H1 (cell line): ENCODE measurements around the gene UTP15. TPM values are rescaled to one million over a fixed set of nuclear protein-coding genes. Genes with fewer than 3 reads are reported as not detected.
A peak's percentile ranks its signal among the peaks of the same experiment; 100 is the strongest.

Experiments
- CTCF ChIA-PET: fragments of 300-600 bp; sonication (Branson Sonifier 250); formaldehyde crosslinking; loops from one replicate; lab custom pipeline; 2021; ENCODE audit not compliant: partially characterized antibody; lab: Charles Lee
- POLR2A ChIA-PET: fragments of 300-600 bp; sonication (Branson Sonifier 250); formaldehyde crosslinking; loops from one replicate; lab custom pipeline; 2021; ENCODE audit warnings: inconsistent platforms; ENCODE audit not compliant: partially characterized antibody; lab: Charles Lee
- DNase-seq, 2 experiments: peaks; one replicate each; pipeline versions ENCODE4 v3.0.0 to v3.0.0-alpha.2; 2010 to 2022; ENCODE audit warnings: low spot score in 2 of 2, low read depth in 1 of 2, mixed read lengths in 1 of 2
- FAIRE-seq: peaks from 2 replicates; lab custom pipeline; 2011; peaks lifted over from hg19 to GRCh38; lab: Jason Lieb, UNC
- H2AFZ ChIP-seq: 2 replicates; pipeline ENCODE4 v1.8.1; 2012; ENCODE audit warnings: low read length, inconsistent platforms
- H2AK5ac ChIP-seq: 2 replicates; pipeline ENCODE4 v1.6.1; 2013; ENCODE audit warnings: low read depth, low read length
- H2BK120ac ChIP-seq: replicated peaks from 2 replicates; pipeline ENCODE3; 2013; ENCODE audit warnings: low read depth, low read length, inconsistent platforms
- H2BK12ac ChIP-seq: 2 replicates; pipeline ENCODE4 v1.6.1; 2013; ENCODE audit warnings: low read depth, low read length
- H2BK15ac ChIP-seq: 2 replicates; pipeline ENCODE4 v1.6.1; 2013; ENCODE audit warnings: low read length
- H2BK20ac ChIP-seq: 2 replicates; pipeline ENCODE4 v1.6.1; 2013; ENCODE audit warnings: low read length
- H2BK5ac ChIP-seq: 2 replicates; pipeline ENCODE4 v1.6.1; 2013; ENCODE audit warnings: low read depth, low read length
- H3K14ac ChIP-seq: 2 replicates; pipeline ENCODE4 v1.6.1; 2013; ENCODE audit warnings: inconsistent platforms; ENCODE audit not compliant: insufficient read length
- H3K18ac ChIP-seq: 2 replicates; pipeline ENCODE4 v1.6.1; 2013; ENCODE audit warnings: low read length; ENCODE audit errors: extremely low read depth
- H3K23ac ChIP-seq: 2 replicates; pipeline ENCODE4 v1.6.1; 2013; ENCODE audit warnings: inconsistent platforms; ENCODE audit not compliant: insufficient read length
- H3K23me2 ChIP-seq: 2 replicates; pipeline ENCODE4 v1.6.1; 2013; ENCODE audit warnings: low read depth, low read length
- H3K27ac ChIP-seq: 2 replicates; pipeline ENCODE4 v1.6.1; 2011; ENCODE audit warnings: low read depth, low read length, inconsistent platforms
- H3K27me3 ChIP-seq, 4 experiments: replicated peaks in 1 of 4; 1 replicate in 1 of 4; 2 replicates in 3 of 4; pipeline versions ENCODE4 v1.6.1 to v1.8.1; 2011 to 2013; ENCODE audit warnings: low read length in 3 of 4, mild to moderate bottlenecking in 3 of 4, inconsistent platforms in 2 of 4, mixed read lengths in 2 of 4, moderate library complexity in 1 of 4; ENCODE audit not compliant: control insufficient read depth in 3 of 4, insufficient read depth in 3 of 4; ENCODE audit errors: extremely low read depth in 1 of 4
- H3K36me3 ChIP-seq, 4 experiments: 2 replicates each; pipeline versions ENCODE4 v1.6.1 to v1.8.1; 2011 to 2013; ENCODE audit warnings: mild to moderate bottlenecking in 4 of 4, low read length in 3 of 4, moderate library complexity in 2 of 4, control low read depth in 1 of 4, inconsistent platforms in 1 of 4; ENCODE audit not compliant: insufficient read depth in 4 of 4, control insufficient read depth in 2 of 4
- H3K4ac ChIP-seq: replicated peaks from 2 replicates; pipeline ENCODE3; 2013; ENCODE audit warnings: low read length, low read depth, mixed read lengths, inconsistent platforms; ENCODE audit not compliant: insufficient read length
- H3K4me1 ChIP-seq, 4 experiments: replicated peaks in 1 of 4; 1 replicate in 1 of 4; 2 replicates in 3 of 4; pipeline versions ENCODE4 v1.6.1 to v1.8.1; 2011 to 2013; ENCODE audit warnings: low read length in 3 of 4, inconsistent platforms in 2 of 4, mixed read lengths in 1 of 4; ENCODE audit not compliant: insufficient read depth in 4 of 4, control insufficient read depth in 3 of 4
- H3K4me2 ChIP-seq, 2 experiments: 2 replicates each; pipeline versions ENCODE4 v1.6.1 to v1.8.1; 2011 to 2013; ENCODE audit warnings: low read depth in 2 of 2, low read length in 2 of 2, control low read depth in 1 of 2, inconsistent platforms in 1 of 2, mild to moderate bottlenecking in 1 of 2; ENCODE audit not compliant: insufficient read depth in 1 of 2
- H3K4me3 ChIP-seq, 4 experiments: fragments of 200-600, 300-600 bp in 1 of 4; sonication (generic), shearing (Covaris generic), sonication (Bioruptor Twin) in 1 of 4; 2 replicates each; pipeline versions ENCODE4 v1.5.1 to v1.8.1; 2011 to 2016; ENCODE audit warnings: low read length in 4 of 4, low read depth in 3 of 4, control low read depth in 2 of 4, inconsistent platforms in 2 of 4, mild to moderate bottlenecking in 2 of 4, mixed read lengths in 1 of 4, moderate library complexity in 1 of 4; ENCODE audit not compliant: insufficient read depth in 2 of 4; ENCODE audit errors: extremely low read depth in 1 of 4
- H3K56ac ChIP-seq: replicated peaks from 2 replicates; pipeline ENCODE3; 2013; ENCODE audit warnings: low read depth, mild to moderate bottlenecking, mixed read lengths, low read length, inconsistent platforms; ENCODE audit not compliant: insufficient read length
- H3K79me1 ChIP-seq: 2 replicates; pipeline ENCODE4 v1.6.1; 2013; ENCODE audit warnings: low read depth, low read length, control low read depth
- H3K79me2 ChIP-seq, 2 experiments: 2 replicates each; pipeline versions ENCODE4 v1.6.1 to v1.8.1; 2012 to 2013; ENCODE audit warnings: low read length in 2 of 2, mild to moderate bottlenecking in 2 of 2, inconsistent platforms in 1 of 2; ENCODE audit not compliant: insufficient read depth in 2 of 2, control insufficient read depth in 1 of 2
- H3K9ac ChIP-seq, 4 experiments: replicated peaks in 1 of 4; 1 replicate in 1 of 4; 2 replicates in 3 of 4; pipeline versions ENCODE4 v1.6.1 to v1.8.1; 2011 to 2013; ENCODE audit warnings: low read depth in 3 of 4, low read length in 3 of 4, control low read depth in 2 of 4, mild to moderate bottlenecking in 2 of 4, moderate library complexity in 2 of 4, inconsistent platforms in 1 of 4; ENCODE audit errors: extremely low read depth in 1 of 4
- H3K9me3 ChIP-seq, 2 experiments: 2 replicates each; pipeline versions ENCODE4 v1.6.1 to v1.8.1; 2012 to 2013; ENCODE audit warnings: mild to moderate bottlenecking in 2 of 2, moderate library complexity in 2 of 2, control low read depth in 1 of 2, inconsistent platforms in 1 of 2, low read depth in 1 of 2, low read length in 1 of 2, mixed read lengths in 1 of 2; ENCODE audit not compliant: insufficient read depth in 2 of 2
- H4K20me1 ChIP-seq, 2 experiments: replicated peaks in 1 of 2; 2 replicates each; pipeline versions ENCODE3 to v1.8.1; 2011 to 2013; ENCODE audit warnings: inconsistent platforms in 2 of 2, low read length in 2 of 2, mild to moderate bottlenecking in 1 of 2; ENCODE audit not compliant: insufficient read depth in 2 of 2, control insufficient read depth in 1 of 2
- H4K5ac ChIP-seq: 2 replicates; pipeline ENCODE4 v1.6.1; 2013; ENCODE audit warnings: low read length, low read depth, mixed read lengths, inconsistent platforms; ENCODE audit not compliant: insufficient read length
- H4K8ac ChIP-seq: 2 replicates; pipeline ENCODE4 v1.8.0; 2013; ENCODE audit warnings: mild to moderate bottlenecking, moderate library complexity, low read length, inconsistent platforms; ENCODE audit not compliant: insufficient read depth; ENCODE audit errors: extremely low read depth
- H4K91ac ChIP-seq: replicated peaks from 2 replicates; pipeline ENCODE3; 2013; ENCODE audit warnings: low read length, mixed read lengths, inconsistent platforms; ENCODE audit not compliant: insufficient read length
- CTCF ChIP-seq, 3 experiments: IDR thresholded peaks; 1 replicate in 2 of 3; 2 replicates in 1 of 3; pipeline versions ENCODE4 v1.5.1 to v1.6.1; 2011; ENCODE audit warnings: low read length in 3 of 3, mild to moderate bottlenecking in 3 of 3, inconsistent platforms in 2 of 3, low read depth in 1 of 3, moderate library complexity in 1 of 3; ENCODE audit not compliant: insufficient read depth in 1 of 3; ENCODE audit errors: control extremely low read depth in 1 of 3
- NRF1 ChIP-seq: IDR thresholded peaks from 2 replicates; pipeline ENCODE4 v1.6.1; 2011; ENCODE audit warnings: mild to moderate bottlenecking, low read depth, low read length, improper control_type of control experiment
- RAD21 ChIP-seq, 2 experiments: IDR thresholded peaks in 1 of 2; conservative IDR thresholded peaks in 1 of 2; 2 replicates each; pipeline ENCODE4 v1.6.1; 2011; ENCODE audit warnings: low read depth in 2 of 2, low read length in 2 of 2, improper control_type of control experiment in 1 of 2, inconsistent platforms in 1 of 2, mild to moderate bottlenecking in 1 of 2, moderate library complexity in 1 of 2
- polyA plus RNA-seq, 7 experiments: library from polyadenylated mRNA; depleted of rRNA in 3 of 7; stranded (reverse) in 5 of 7; unstranded in 2 of 7; fragments of >200 nt in 5 of 7; fragments of 200-250 nt in 2 of 7; gene quantifications; 1 replicate in 5 of 7; 2 replicates in 1 of 7; 4 replicates in 1 of 7; pipeline versions ENCODE4 v1.2.1 to v1.2.3, GENCODE V29; 2011 to 2013; ENCODE audit warnings: missing spikeins in 2 of 7, mixed read lengths in 2 of 7
- total RNA-seq: library from RNA; stranded (reverse); fragmentation: NEBNext Ultra II Directional; extraction: Animal tissue kit (Norgen Biotek cat#: 25700); gene quantifications from 2 replicates; pipeline ENCODE4 v1.2.1, GENCODE V29; 2021

Gene UTP15
- total and polyA plus RNA-seq, 2 of the 8 experiments (the other 6 are each of a cell fraction or from before 2014, with no cell fraction given): 14.3 to 33.6 TPM

DNA sequence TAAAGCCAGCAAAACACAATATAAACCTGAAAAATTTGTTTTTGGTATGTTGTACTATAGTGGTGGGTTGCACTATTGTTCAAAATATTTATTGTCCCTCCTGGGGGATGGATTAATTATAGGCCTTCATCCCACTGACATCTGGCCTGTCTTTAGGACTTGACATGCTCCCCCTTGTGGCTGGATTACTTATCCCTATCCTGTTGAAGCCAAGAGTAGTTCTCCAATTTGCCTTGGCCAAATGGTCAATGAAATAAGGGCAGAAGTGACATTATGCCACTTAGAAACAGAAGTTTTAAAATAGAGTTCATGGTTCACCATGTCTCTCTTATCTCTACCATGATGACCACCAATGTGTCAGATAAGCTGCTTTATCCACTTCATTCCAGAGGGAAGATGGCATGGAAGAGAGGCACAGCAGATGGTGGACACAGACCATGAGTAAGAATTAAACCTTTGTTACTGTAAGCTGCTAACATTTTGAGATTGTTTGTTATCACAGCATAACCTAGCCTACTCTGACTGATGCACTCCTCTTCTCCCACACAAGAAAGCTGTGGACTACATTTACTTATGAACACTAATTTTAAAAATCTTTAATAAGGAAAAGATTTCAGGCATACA is 31.3 kb downstream of the UTP15 start:
- Histone ChIP-seq H4K20me1 (no peaks in the 10 kb centered on the region), H2BK12ac (no peak overlapping the region), H3K23me2 (no peaks in the 10 kb centered on the region), H4K8ac (no peak overlapping the region), H2BK15ac (no peak overlapping the region), H2AK5ac (no peak overlapping the region), H3K4ac (no peak overlapping the region), H3K56ac (no peak overlapping the region), H3K79me1 (no peaks in the 10 kb centered on the region), H3K4me1 (no peaks in the 10 kb centered on the region), H3K9me3 (no peaks in the 10 kb centered on the region), H3K36me3 (no peaks in the 10 kb centered on the region), H4K5ac (no peak overlapping the region), H2BK120ac (no peak overlapping the region), H2AFZ (no peak overlapping the region), H3K18ac (no peak overlapping the region), H3K9ac (no peak overlapping the region), H3K4me3 (no peak overlapping the region), H2BK5ac (no peak overlapping the region), H3K27me3 (no peaks in the 10 kb centered on the region), H3K23ac (no peak overlapping the region), H3K4me2 (no peak overlapping the region), H3K27ac (no peak overlapping the region)
- DNase-seq: peak in 1 of 2 experiments; percentile 57
- ChIA-PET POLR2A (no interaction called here), CTCF (interaction anchor here (0.7 to 4.2 kb wide), 31 partner anchors 9 to 301 kb away, joined by 3 to 65 read pairs (median 4); partner anchors contain the start of genes ANKRA2, ARHGEF28 and UTP15)
- FAIRE-seq: peak; percentile 87
- TF ChIP-seq CTCF (IDR thresholded peaks at IDR 0.05; ENCODE audit: control extremely low read depth in 1 of 3, insufficient read depth in 1 of 3, low read depth in 1 of 3, low read length in 3 of 3) (peak; percentile 8 to 81 (median 57)), RAD21 (IDR thresholded peaks at IDR 0.05 in 1 of 2, conservative IDR thresholded peaks at IDR 0.05 in 1 of 2; ENCODE audit: low read depth in 2 of 2, low read length in 2 of 2) (peak; percentile 45 to 62), NRF1 (no peak)
- TF ChIP-seq, all 59 proteins: peak for 2
- no peak overlapping the region for H4K91ac ChIP-seq
- H2BK20ac ChIP-seq: no peak overlapping the region
- no peak overlapping the region for H3K14ac ChIP-seq
- H3K79me2 ChIP-seq: no peaks in the 10 kb centered on the region
